Skin of body (tissue), 2 donors: ENCODE data around the gene IGIP. TPM values are rescaled to one million over a fixed set of nuclear protein-coding genes. Genes with fewer than 3 reads are reported as not detected.

ENCODE experiments used
- DNase-seq: peaks from one replicate; lab custom pipeline; 2025; lab: John Stamatoyannopoulos, UW
- total RNA-seq: library from RNA; depleted of rRNA; stranded (reverse); fragments of >200 nt; gene quantifications from one replicate; pipeline ENCODE4 v1.2.3, GENCODE V29; 2014

IGIP gene
- total RNA-seq, 1 donor from 2014 or later, result 10.9 TPM

DNA sequence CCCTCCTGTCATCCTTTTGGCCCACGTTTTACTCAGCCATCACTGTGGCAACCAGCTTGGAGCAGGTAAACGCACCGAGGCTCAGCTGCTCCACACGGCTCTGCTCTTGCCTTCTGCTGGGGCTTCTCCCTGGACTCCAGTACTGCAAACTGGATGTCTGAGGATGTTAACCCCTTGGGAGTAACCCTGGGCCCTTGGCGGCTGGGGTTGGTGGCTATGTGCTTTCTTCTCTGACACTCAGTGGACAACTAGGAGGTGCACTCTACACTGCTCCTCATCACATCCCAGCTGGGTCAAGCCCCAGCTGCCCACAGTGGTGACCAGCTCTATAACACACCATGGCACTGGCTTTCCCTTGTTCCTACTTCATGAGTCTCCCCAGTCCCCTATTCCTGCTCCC, 37.0 kb downstream of the IGIP start:
- no peak for DNase-seq

DNA sequence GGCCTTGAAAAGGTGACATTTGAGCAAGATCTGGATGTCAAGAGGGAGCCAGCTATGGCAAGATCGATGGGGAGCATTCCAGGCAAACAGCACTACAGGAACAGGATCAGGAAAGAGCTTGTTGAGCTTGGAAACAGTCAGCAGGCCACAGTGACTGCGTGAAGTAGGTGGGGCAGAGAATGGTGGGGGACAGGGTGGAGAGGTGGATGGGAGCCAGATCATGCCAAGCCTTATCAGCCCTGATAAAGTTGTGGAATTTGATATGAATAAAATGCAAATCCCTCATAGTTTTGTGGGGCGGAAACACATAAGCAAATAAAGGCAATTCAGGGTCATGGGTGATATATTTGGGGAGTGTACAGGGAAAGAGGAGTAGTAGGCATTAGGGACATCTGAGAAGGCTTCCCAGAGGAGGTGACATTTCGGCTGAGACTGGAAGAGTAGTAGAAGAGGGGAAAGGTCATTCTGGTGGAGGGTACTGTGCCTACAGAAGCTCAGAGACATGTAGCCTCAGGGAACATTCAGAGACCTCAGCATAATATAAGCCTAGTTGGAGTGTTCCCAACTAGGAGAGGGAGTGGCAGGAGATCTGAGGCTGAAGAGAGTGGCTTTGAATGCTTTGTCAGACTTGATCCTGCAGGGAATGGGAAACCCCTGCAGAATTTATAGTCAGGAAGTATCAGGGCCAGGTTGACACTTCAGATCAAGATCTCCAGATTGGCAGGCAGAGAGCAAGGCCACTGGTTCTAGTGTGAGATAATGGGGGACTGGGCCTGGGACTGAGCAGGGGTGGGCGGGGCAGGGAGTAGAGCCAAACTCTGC, 39.6 kb downstream of the IGIP start:
- DNase-seq, result no peak

DNA sequence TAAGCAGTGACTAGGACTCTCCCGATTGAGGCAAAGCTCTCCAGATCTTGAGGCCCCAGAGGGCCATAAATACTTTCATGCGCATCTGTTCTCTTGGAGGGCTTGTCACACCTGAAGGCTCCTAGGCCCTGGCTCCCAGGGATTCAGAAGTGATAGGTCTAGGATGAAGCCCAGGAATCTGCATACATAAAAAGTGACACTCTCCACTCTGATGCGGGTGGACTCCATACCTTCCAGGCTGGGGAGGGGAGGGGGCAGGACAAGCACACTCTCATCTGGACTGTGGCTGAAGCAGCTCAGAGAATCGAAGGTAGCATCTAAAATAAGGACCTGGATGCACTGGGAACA, 40.2 kb downstream of the IGIP start:
- DNase-seq, result no peak

DNA sequence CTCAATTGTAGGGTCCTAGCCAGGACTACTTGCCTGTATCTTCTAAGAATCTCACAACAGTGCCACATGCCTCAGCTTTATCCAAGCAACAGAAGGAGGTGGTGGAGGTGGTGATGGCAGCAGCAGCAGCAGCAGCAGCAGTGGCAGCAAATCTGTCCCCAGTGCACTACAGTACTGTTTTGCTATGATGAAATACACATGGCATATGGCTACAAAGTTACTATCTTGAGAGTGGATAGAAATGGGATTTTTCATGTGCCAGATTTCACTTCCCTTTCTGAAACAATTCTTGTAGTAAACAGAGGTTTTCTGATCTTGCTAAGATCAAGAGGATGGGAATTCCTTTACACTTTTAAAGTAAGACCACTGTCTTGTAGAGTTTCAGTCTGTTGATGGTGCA, 41.2 kb downstream of the IGIP start:
- DNase-seq, result no peak

DNA sequence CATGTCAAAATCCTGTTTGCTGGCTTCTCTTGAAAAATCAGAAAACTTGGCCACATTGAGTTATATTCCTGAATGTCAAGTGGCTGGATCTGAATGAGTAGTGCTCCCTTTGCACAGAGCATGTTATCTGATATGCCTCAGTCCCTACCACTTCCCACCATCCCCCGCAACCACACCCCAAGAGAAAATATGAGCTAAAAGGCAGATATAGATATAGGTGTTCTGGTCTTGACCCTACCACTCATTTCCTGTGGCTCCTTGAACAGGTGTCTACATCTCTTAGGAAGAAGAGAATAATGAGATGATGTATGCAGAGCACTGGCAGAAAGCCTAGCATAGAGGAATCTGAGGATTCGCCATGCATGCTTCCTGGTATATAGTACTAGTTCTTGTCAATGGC, 42.6 kb downstream of the IGIP start:
- no peak for DNase-seq

DNA sequence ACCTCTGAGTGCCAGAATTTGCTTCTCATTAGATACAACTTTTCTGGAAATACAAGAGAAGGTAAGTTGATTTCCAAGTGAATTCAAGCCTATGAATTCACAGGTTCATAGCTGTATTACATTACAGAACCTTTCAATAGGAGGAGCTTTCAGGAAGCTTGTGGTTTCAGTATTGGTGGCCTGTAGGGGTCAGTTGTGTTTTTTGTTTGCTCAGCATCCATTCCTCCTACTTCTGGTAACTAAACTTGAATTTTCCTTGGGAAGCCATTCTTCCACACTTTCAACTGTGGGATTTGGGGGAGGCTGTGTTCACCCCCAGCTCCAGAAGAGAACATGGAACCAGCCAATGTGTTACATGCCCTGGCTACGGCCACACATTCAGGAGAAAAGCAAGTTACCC, 43.7 kb downstream of the IGIP start:
- no peak for DNase-seq

DNA sequence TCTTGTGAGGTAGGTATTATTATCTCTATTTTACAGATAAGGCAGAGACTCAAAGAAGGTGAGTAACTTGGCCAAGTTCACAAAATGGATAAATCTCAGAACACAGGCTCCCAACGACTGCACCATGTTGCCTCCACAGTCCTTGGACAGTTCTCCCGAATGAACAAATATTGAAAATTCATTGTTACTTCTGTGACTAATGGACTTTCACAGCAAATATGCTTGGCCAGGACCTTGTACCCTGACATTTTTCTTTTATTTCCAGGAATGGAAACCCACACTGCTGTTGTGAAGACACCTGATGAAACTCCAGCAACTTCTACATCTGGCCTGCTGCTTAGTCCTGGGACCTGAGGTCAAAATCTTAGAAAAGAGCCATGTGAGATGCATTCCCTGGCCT, 46.7 kb downstream of the IGIP start:
- DNase-seq, result no peak

DNA sequence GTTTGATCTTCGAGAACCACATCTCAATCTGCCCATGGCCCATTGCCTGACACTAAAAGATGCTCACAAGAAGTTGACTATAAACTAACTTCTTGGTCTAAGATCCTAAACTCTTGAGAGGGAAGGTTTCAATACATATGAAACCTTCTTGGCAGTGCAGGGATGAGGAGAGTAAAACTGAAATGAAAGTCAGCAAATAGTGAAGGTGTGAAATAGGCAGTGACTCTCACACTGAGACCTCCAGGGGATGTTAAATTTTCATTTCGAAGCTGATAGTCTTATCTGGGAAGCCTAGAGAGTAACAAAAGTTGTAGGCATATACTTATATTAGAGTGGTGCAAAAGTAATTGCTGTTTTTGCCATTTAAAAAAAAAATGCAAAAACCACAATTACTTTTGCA, 48.3 kb downstream of the IGIP start:
- DNase-seq, result no peak

DNA sequence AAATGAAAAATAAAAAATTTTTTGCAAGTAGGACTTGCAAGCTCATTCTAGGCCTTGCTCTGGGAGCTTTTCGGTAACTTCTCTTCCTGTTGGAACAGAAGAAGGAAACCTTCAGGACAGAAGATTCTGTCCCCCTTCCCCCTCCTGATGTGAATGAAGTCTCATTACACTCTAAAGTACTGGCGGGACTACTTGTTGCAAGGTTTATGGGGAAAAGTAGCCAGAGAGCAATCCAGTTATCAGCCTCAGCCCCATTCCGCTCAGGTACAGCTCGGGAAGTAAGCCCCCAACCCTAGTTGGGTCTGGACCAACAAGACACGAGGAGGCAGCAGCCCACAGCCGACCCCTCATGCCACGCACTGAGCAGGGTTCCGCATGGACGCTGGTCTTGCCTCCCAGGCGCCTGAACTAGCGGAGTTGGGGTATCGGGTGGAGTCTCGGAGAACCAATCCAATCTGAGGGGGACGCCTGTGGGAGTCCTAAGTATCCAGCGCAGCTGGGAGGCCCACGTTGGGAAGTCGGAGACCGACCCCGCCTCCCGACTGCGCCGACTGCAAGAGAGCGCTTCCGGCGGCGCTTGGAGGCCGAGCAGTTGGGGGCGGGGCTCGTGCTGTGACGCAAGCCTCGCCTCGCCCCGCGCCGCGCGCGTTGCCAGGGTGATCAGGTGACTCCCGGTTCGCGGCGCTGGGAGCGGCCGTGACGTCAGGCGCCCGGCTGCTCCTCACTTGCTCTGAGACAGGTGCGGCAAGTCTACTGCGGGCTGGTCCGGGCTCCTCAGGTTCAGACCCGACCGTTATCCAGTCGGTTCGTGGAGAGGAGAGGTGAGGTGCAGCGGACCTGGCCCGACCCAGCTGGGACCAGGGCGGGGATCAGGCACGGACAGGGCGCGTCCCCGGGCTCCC, 49.0 kb downstream of the IGIP start, which contains the start of gene CYSTM1:
CYSTM1 (plus strand) TSS at position 724 of the 902 bp plus-strand sequence. CDS start 19,278 bp downstream, outside the sequence.
- peak; percentile 95 for DNase-seq

DNA sequence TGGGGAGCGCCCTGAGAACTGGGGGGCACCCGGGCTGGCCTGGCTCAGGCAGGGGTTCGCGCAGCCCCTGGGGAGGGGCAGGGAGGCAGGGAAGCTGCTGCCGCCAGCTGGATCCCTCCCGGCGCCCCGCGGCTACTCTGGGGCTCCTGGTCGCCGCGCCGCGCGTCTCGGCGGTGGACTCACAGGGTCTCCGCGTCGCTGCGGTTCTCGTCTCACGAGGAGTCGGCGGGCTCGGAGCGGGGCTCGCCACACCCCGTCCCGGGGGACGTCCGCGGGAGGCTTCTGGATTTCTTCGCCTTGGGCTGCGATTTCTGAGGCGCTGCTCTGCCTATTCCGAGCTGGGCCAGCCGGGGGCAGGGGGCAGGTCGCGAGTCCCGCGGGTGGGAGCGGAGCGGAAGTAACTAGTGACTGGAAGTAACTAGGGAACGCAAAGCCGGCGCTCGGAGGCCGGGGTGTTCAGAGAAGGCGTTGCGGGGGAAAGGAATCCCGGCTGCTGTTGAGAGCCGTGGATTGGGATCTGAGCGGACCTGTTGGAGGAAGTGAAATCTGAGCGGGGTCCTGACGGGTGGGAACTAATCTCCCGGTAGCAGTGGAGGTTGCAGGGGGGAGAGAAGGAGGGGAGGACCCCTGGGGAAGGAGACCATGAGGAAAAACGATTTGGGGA, 49.8 kb downstream of the IGIP start:
- peak; percentile 70 for DNase-seq

DNA sequence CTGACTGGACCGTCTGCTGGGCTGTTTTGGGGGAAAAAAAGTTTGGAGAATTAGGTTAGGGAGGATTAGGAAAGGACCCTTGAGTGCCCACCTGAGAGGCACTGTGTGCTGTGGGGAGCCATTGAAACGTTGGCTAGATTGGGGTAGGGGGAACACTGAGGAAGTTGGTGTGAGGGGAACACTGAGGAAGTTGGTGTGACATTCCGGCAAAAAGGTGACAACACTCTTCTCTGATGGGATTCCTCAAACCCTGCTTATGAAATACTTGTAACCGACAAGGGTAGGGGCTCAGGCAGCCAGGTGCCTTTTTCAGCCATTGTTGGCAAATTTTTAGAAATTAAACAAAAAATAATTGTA, 50.3 kb downstream of the IGIP start:
- no peak for DNase-seq

DNA sequence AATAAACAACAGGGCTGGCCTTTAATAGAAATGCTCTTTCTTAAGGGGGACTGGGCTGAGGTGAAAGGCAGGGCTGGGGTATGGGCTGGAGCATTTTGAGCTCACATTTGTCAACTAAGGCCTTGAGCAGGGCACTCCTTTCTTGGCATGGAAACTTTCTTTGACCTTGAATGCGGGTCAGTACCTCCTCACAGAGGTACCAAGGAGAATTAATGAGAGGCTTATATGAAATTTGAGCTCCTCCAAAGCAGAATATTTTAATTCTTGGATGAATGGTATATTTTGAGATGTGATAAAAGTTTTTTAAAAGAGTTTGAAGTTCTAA, 52.3 kb downstream of the IGIP start:
- DNase-seq, result no peak

DNA sequence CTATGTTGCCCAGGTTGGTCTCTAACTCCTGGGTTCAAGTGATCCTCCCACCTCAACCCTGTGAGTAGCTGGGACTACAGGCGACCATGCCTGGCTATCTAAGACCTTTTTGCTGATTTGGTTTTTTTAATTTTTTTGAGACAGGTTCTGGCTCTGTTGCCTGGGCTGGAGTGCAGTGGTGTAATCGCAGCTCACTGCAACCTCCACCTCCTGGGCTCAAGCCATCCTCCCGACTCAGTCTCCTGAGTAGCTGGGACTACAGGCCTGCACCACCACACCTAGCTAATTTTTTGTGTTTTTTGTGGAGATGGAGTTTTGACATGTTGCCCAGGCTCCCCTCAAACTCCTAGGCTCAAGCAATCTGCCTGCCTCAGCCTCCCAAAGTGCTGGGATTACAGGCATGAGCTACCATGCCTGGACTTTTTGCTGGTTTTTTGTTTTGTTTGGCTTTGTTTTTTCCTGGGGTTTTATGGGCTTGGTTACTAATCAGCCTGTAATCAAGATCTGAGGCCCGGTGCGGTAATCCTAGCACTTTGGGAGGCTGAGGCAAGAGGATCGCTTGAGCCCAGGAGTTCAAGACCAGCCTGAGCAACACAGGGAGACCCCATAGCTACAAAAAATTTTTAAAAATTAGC, 52.9 kb downstream of the IGIP start:
- no peak for DNase-seq

Other genes with a start within 250 kb of the IGIP start
- gene NRG2, start 82.6 kb upstream of the IGIP start, total RNA-seq, result 0.99 TPM
- 13.5 TPM for gene PURA, start 11.8 kb upstream of the IGIP start, total RNA-seq
- gene CYSTM1, start 49.3 kb downstream of the IGIP start, total RNA-seq, result 13.0 TPM
- gene PFDN1, start 177.2 kb downstream of the IGIP start, total RNA-seq, result 28.7 TPM
- 16.7 TPM for gene HBEGF, start 220.7 kb downstream of the IGIP start, total RNA-seq
- not detected for gene SLC4A9, start 234.3 kb downstream of the IGIP start, total RNA-seq